ENCODE measurements around the gene FOXO1. TPM values are rescaled to one million over a fixed set of nuclear protein-coding genes. Genes with fewer than 3 reads are reported as not detected.

Gene FOXO1
- total RNA-seq, 1 experiment from 2014 or later = 12.2 TPM

DNA sequence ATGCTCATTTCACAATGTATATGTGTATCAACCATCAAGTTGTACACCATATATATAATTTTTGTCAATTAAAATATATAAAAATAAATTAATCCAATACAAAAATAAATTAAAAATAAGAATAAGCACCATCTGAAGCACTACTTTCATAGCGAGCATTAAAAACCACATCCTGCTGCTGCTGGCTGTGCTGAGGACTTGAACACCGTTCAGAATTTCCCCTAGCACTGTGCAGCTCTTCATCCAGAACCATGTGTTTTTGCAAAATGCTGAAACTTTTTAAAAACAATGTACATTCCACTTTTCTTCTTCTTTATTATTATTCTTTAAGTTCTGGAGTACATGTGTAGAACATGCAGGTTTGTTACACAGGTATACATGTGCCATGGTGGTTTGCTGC is 40.0 kb upstream of the FOXO1 start:
- Histone ChIP-seq H3K9me3 (ENCODE audit: control insufficient read depth in 1 of 2, insufficient read depth in 1 of 2, low read depth in 1 of 2, low read length in 2 of 2) (no peaks in the 10 kb centered on the region), H3K4me2 (ENCODE audit: low read length) (no peak overlapping the region), H3K4me3 (replicated peaks in 1 of 2; ENCODE audit: low read depth in 1 of 2, low read length in 2 of 2) (no peak overlapping the region), H2AFZ (ENCODE audit: low read depth, low read length, poor library complexity, severe bottlenecking) (no peak overlapping the region), H3K9ac (ENCODE audit: low read length) (no peak overlapping the region), H3K27me3 (ENCODE audit: insufficient read depth, low read length) (no peaks in the 10 kb centered on the region), H3K9me2 (ENCODE audit: insufficient read depth) (no peaks in the 10 kb centered on the region), H3K36me3 (ENCODE audit: control insufficient read depth in 1 of 2, insufficient read depth in 2 of 2, low read length in 2 of 2) (no peaks in the 10 kb centered on the region), H3K4me1 (ENCODE audit: control insufficient read depth in 1 of 2, insufficient read depth in 2 of 2, low read length in 2 of 2) (no peaks in the 10 kb centered on the region), H4K20me1 (ENCODE audit: insufficient read depth) (no peaks in the 10 kb centered on the region), H3K27ac (ENCODE audit: low read depth, low read length) (no peak overlapping the region), H3K79me2 (ENCODE audit: insufficient read depth, low read length) (no peaks in the 10 kb centered on the region)
- ChIA-PET RAD21 (ENCODE audit: low non-redundant PET in 1 of 2, low total read pairs in 2 of 2, uncharacterized antibody in 2 of 2, unreplicated experiment in 2 of 2) (no interaction called here), CTCF (no interaction called here), POLR2A (no interaction called here)
- TF ChIP-seq JUND (IDR thresholded peaks at IDR 0.05) = no peak
- BruUV-seq (replicated peaks) = no TSS peak
- intact Hi-C loops (cut with micrococcal nuclease) = no loop called here
- ATAC-seq = no peak
- DNase-seq (ENCODE audit: low read depth, low spot score) = no peak

DNA sequence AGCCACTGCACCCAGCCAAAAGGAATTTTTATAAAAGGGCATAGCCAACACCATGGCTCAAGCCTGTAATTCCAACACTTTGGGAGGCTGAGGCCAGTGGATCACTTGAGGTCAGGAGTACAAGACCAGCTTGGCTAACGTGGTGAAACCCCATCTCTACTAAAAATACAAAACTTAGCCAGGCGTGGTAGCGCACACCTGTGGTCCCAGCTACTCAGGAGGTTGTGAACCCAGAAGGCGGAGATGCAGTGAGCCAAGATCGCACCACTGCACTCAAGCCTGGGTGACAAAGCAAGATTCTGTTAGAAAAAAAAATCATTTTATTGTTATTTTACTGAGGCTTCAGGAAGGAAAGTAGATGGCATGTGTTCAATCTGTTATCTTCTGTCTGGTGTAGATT is 31.3 kb upstream of the FOXO1 start:
- no peak overlapping the region for H3K4me2 ChIP-seq (ENCODE audit: low read length)
- no peak overlapping the region for H3K9ac ChIP-seq (ENCODE audit: low read length)
- no peak for TF ChIP-seq POLR2AphosphoS5 (IDR thresholded peaks at IDR 0.05; ENCODE audit: low read depth, low read length)
- TF ChIP-seq, protein P1, sequence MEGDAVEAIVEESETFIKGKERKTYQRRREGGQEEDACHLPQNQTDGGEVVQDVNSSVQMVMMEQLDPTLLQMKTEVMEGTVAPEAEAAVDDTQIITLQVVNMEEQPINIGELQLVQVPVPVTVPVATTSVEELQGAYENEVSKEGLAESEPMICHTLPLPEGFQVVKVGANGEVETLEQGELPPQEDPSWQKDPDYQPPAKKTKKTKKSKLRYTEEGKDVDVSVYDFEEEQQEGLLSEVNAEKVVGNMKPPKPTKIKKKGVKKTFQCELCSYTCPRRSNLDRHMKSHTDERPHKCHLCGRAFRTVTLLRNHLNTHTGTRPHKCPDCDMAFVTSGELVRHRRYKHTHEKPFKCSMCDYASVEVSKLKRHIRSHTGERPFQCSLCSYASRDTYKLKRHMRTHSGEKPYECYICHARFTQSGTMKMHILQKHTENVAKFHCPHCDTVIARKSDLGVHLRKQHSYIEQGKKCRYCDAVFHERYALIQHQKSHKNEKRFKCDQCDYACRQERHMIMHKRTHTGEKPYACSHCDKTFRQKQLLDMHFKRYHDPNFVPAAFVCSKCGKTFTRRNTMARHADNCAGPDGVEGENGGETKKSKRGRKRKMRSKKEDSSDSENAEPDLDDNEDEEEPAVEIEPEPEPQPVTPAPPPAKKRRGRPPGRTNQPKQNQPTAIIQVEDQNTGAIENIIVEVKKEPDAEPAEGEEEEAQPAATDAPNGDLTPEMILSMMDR (IDR thresholded peaks at IDR 0.05 in 2 of 3, conservative IDR thresholded peaks at IDR 0.05 in 1 of 3; ENCODE audit: borderline replicate concordance in 1 of 3, insufficient read depth in 1 of 3, low read depth in 2 of 3, low read length in 2 of 3) = no peak
- TF ChIP-seq CEBPB (IDR thresholded peaks at IDR 0.05; ENCODE audit: low read depth) = no peak
- no peaks in the 10 kb centered on the region for H3K27me3 ChIP-seq (ENCODE audit: insufficient read depth, low read length)
- peaks cover 0 to 3% of the 10 kb centered on the region in 2 experiments; a peak in 1 of 4 replicates for H3K4me1 ChIP-seq (ENCODE audit: control insufficient read depth in 1 of 2, insufficient read depth in 2 of 2, low read length in 2 of 2)
- H3K9me2 ChIP-seq (ENCODE audit: insufficient read depth) = no peaks in the 10 kb centered on the region
- no peak for ATAC-seq
- POLR2A ChIA-PET = no interaction called here
- RAD21 ChIA-PET (ENCODE audit: low non-redundant PET in 1 of 2, low total read pairs in 2 of 2, uncharacterized antibody in 2 of 2, unreplicated experiment in 2 of 2) = no interaction called here
- H4K20me1 ChIP-seq (ENCODE audit: insufficient read depth) = no peaks in the 10 kb centered on the region
- BruUV-seq (replicated peaks) = no TSS peak
- no peaks in the 10 kb centered on the region for H3K9me3 ChIP-seq (ENCODE audit: control insufficient read depth in 1 of 2, insufficient read depth in 1 of 2, low read depth in 1 of 2, low read length in 2 of 2)
- no peak overlapping the region for H2AFZ ChIP-seq (ENCODE audit: low read depth, low read length, poor library complexity, severe bottlenecking)
- H3K79me2 ChIP-seq (ENCODE audit: insufficient read depth, low read length) = no peaks in the 10 kb centered on the region
- no peak overlapping the region for H3K27ac ChIP-seq (ENCODE audit: low read depth, low read length)
- no peak for DNase-seq (ENCODE audit: low read depth, low spot score)
- no peaks in the 10 kb centered on the region for H3K36me3 ChIP-seq (ENCODE audit: control insufficient read depth in 1 of 2, insufficient read depth in 2 of 2, low read length in 2 of 2)
- CTCF ChIA-PET = no interaction called here
- intact Hi-C loops (cut with micrococcal nuclease) = no loop called here
- H3K4me3 ChIP-seq (replicated peaks in 1 of 2; ENCODE audit: low read depth in 1 of 2, low read length in 2 of 2) = no peak overlapping the region

Data from HCT116 (cell line).